ENCODE results near the gene STIP1. TPM values are rescaled to one million over a fixed set of nuclear protein-coding genes. Genes with fewer than 3 reads are reported as not detected.

STIP1 gene
- total RNA-seq, 1 donor from 2014 or later = 200 TPM

GRCh38 chr11:64164392-64165312 lies 21.3 kb upstream of the STIP1 start:
- Histone ChIP-seq H2AFZ (ENCODE audit: low read depth, low read length) (peak overlapping the region; percentile 92), H3K4me2 (ENCODE audit: low read length) (peak overlapping the region; percentile 83), H3K4me1 (ENCODE audit: insufficient read depth, low read length) (no peaks in the 10 kb centered on the region), H3K9ac (ENCODE audit: low read length) (no peak overlapping the region), H3K36me3 (ENCODE audit: insufficient read depth, low read length) (no peaks in the 10 kb centered on the region), H3K27ac (ENCODE audit: low read depth, low read length) (no peak overlapping the region), H3K4me3 (ENCODE audit: insufficient read depth, low read depth, low read length) (peak overlapping the region; percentile 67), H3K27me3 (ENCODE audit: insufficient read depth, low read length) (no peaks in the 10 kb centered on the region), H3K79me2 (ENCODE audit: insufficient read depth, low read length) (no peaks in the 10 kb centered on the region), H3K9me3 (ENCODE audit: insufficient read depth, low read depth, low read length) (no peaks in the 10 kb centered on the region), H4K20me1 (ENCODE audit: insufficient read depth, low read length) (no peaks in the 10 kb centered on the region)
- Mint-ChIP-seq H3K4me3 (ENCODE audit: unreplicated experiment) (peak overlapping the region; percentile 69), H3K27me3 (ENCODE audit: low read depth, unreplicated experiment) (peaks cover 15% of the 10 kb centered on the region), H3K27ac (ENCODE audit: unreplicated experiment) (no peak overlapping the region), H3K4me1 (ENCODE audit: low read depth, unreplicated experiment) (no peaks in the 10 kb centered on the region), H3K9me3 (ENCODE audit: unreplicated experiment) (no peaks in the 10 kb centered on the region), H3K36me3 (ENCODE audit: low read depth, unreplicated experiment) (no peaks in the 10 kb centered on the region)
- DNase-seq (ENCODE audit: low read depth) = no peak
- FAIRE-seq = no peak
- TF ChIP-seq CTCF (IDR thresholded peaks at IDR 0.05; ENCODE audit: insufficient read depth, low read depth, low read length) (no peak), EZH2 (IDR thresholded peaks at IDR 0.05; ENCODE audit: insufficient read depth, low read length) (no peak)

GRCh38 chr11:64165481-64165841 lies 20.5 kb upstream of the STIP1 start:
- no peak for TF ChIP-seq CTCF (IDR thresholded peaks at IDR 0.05; ENCODE audit: insufficient read depth, low read depth, low read length)
- TF ChIP-seq EZH2 (IDR thresholded peaks at IDR 0.05; ENCODE audit: insufficient read depth, low read length) = no peak
- no peak for FAIRE-seq
- Mint-ChIP-seq H3K9me3 (ENCODE audit: unreplicated experiment) (no peaks in the 10 kb centered on the region), H3K4me3 (ENCODE audit: unreplicated experiment) (no peak overlapping the region), H3K27me3 (ENCODE audit: low read depth, unreplicated experiment) (peaks cover 8% of the 10 kb centered on the region), H3K36me3 (ENCODE audit: low read depth, unreplicated experiment) (no peaks in the 10 kb centered on the region), H3K27ac (ENCODE audit: unreplicated experiment) (no peak overlapping the region), H3K4me1 (ENCODE audit: low read depth, unreplicated experiment) (no peaks in the 10 kb centered on the region)
- Histone ChIP-seq H3K4me2 (ENCODE audit: low read length) (peak overlapping the region; percentile 83), H3K9ac (ENCODE audit: low read length) (peak overlapping the region; percentile 74), H3K79me2 (ENCODE audit: insufficient read depth, low read length) (no peaks in the 10 kb centered on the region), H3K4me1 (ENCODE audit: insufficient read depth, low read length) (no peaks in the 10 kb centered on the region), H3K36me3 (ENCODE audit: insufficient read depth, low read length) (no peaks in the 10 kb centered on the region), H2AFZ (ENCODE audit: low read depth, low read length) (peak overlapping the region; percentile 92), H3K27me3 (ENCODE audit: insufficient read depth, low read length) (no peaks in the 10 kb centered on the region), H3K9me3 (ENCODE audit: insufficient read depth, low read depth, low read length) (no peaks in the 10 kb centered on the region), H3K27ac (ENCODE audit: low read depth, low read length) (no peak overlapping the region), H3K4me3 (ENCODE audit: insufficient read depth, low read depth, low read length) (peak overlapping the region; percentile 67), H4K20me1 (ENCODE audit: insufficient read depth, low read length) (no peaks in the 10 kb centered on the region)
- DNase-seq (ENCODE audit: low read depth) = no peak

Measured in astrocyte (in vitro differentiated cells and primary cell).